ENCODE results near the gene UNKL. TPM values are rescaled to one million over a fixed set of nuclear protein-coding genes. Genes with fewer than 3 reads are reported as not detected.

Gene UNKL
- total RNA-seq, 3 donors from 2014 or later (not counting 1 experiment from before 2014, with no cell fraction given) = 114 to 130 (median 127) TPM

DNA sequence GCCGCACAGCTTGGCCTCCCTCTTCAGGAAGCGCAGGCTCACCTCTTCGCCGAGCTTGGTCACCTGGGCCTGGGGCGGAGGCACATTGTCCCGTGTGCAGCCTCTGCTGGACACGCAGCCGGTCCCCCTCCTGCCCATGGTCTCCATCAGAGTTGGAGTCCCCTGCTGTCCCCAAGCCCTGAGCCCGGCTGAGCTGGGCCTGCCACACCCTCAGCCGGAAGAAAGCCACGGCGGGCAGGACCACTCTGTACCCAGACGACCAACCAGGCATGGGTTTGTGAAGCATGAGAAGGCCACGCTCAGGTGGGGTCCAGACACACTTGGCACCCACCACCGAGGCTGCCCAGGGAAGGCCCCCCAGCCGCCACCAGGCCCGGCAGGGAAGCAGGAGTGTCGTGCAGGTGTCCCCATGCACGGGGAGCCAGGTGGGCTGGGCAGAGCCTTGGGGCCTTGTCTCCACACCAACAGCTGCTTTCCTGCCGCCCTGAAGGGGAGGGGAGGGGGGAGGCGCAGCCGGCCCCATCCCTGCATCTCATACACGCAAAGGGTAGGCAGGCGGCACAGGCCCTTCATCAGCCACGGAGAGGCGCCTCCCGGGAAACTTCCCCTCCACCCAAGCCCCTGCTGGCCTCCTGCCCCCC, 24.7 kb upstream of the UNKL start:
- WGBS (ENCODE audit: insufficient coverage) = 89% methylated on average over 22 of the region's 27 CpGs
- TF ChIP-seq, protein P1, sequence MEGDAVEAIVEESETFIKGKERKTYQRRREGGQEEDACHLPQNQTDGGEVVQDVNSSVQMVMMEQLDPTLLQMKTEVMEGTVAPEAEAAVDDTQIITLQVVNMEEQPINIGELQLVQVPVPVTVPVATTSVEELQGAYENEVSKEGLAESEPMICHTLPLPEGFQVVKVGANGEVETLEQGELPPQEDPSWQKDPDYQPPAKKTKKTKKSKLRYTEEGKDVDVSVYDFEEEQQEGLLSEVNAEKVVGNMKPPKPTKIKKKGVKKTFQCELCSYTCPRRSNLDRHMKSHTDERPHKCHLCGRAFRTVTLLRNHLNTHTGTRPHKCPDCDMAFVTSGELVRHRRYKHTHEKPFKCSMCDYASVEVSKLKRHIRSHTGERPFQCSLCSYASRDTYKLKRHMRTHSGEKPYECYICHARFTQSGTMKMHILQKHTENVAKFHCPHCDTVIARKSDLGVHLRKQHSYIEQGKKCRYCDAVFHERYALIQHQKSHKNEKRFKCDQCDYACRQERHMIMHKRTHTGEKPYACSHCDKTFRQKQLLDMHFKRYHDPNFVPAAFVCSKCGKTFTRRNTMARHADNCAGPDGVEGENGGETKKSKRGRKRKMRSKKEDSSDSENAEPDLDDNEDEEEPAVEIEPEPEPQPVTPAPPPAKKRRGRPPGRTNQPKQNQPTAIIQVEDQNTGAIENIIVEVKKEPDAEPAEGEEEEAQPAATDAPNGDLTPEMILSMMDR (IDR thresholded peaks at IDR 0.05) = no peak
- H3K27me3 Mint-ChIP-seq (ENCODE audit: low read depth in 2 of 2) = no peaks in the 10 kb centered on the region
- no peaks in the 10 kb centered on the region for H3K9me3 Mint-ChIP-seq
- Histone ChIP-seq H3K36me3 (ENCODE audit: control insufficient read depth, insufficient read depth, low read length) (no peaks in the 10 kb centered on the region), H3K27me3 (ENCODE audit: control insufficient read depth, insufficient read depth, low read length) (no peaks in the 10 kb centered on the region), H3K9me3 (ENCODE audit: control insufficient read depth, insufficient read depth, low read length) (no peaks in the 10 kb centered on the region), H3K27ac (ENCODE audit: low read length) (no peak overlapping the region), H3K4me1 (ENCODE audit: control insufficient read depth, insufficient read depth, low read length) (peaks cover under 1% of the 10 kb centered on the region), H3K4me3 (ENCODE audit: low read length) (no peak overlapping the region)
- no peaks in the 10 kb centered on the region for H3K4me1 Mint-ChIP-seq
- no peaks in the 10 kb centered on the region for H3K36me3 Mint-ChIP-seq
- ATAC-seq (no peak), DNase-seq (no peak)
- no peak overlapping the region for H3K4me3 Mint-ChIP-seq
- no peak overlapping the region for H3K27ac Mint-ChIP-seq
- intact Hi-C loops (cut with micrococcal nuclease) = no loop called here

DNA sequence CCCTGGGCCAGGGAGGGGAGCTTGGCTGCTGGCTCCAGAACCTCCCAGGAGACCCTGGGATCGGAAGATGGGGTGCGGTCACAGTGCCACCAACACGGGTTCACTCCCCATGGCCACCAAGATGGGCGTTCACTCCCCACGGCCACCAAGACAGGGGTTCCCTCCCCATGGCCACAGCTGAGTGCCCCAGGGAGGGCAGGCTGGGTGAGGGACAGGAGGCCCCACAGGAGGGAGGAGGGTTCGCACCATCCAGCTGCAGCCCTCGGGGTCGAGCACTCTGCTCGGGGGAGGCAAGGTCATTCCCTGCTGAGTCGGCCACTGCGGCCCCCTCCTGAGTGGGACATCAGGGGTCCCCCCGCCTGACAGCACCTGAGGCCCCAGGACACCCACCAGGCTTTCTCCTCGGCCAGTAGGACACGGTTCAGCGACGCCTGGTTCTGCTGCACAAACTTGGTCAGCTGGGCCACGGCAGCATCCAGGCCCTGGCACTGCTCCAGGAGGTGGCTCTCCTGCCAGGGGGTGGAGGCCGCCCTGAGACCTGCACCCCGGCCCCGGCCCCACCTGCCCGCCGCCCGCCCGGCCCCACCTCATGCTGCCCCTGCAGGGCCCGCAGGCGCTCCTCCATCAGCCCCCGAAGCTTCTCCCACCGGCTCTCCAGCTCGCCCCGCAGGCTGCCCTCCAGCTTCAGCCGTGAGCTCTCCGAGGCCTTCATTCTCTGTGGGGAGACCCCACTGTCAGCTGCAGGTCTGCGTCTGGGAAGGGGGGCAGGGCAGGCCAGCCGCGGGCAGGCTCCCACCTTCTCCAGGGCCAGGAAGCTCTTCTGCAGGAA, 23.9 kb upstream of the UNKL start:
- Histone ChIP-seq H3K27ac (ENCODE audit: low read length) (no peak overlapping the region), H3K4me3 (ENCODE audit: low read length) (no peak overlapping the region), H3K36me3 (ENCODE audit: control insufficient read depth, insufficient read depth, low read length) (no peaks in the 10 kb centered on the region), H3K9me3 (ENCODE audit: control insufficient read depth, insufficient read depth, low read length) (no peaks in the 10 kb centered on the region), H3K4me1 (ENCODE audit: control insufficient read depth, insufficient read depth, low read length) (peaks cover 6% of the 10 kb centered on the region), H3K27me3 (ENCODE audit: control insufficient read depth, insufficient read depth, low read length) (no peaks in the 10 kb centered on the region)
- WGBS (ENCODE audit: insufficient coverage) = 91% methylated on average over 35 of the region's 35 CpGs
- H3K27ac Mint-ChIP-seq = no peak overlapping the region
- ATAC-seq (no peak), DNase-seq (no peak)
- H3K4me1 Mint-ChIP-seq = no peaks in the 10 kb centered on the region
- no peak overlapping the region for H3K4me3 Mint-ChIP-seq
- H3K9me3 Mint-ChIP-seq = no peaks in the 10 kb centered on the region
- TF ChIP-seq, protein P1 (IDR thresholded peaks at IDR 0.05) = no peak
- no peaks in the 10 kb centered on the region for H3K36me3 Mint-ChIP-seq
- intact Hi-C loops (cut with micrococcal nuclease) = no loop called here
- H3K27me3 Mint-ChIP-seq (ENCODE audit: low read depth in 2 of 2) = no peaks in the 10 kb centered on the region

DNA sequence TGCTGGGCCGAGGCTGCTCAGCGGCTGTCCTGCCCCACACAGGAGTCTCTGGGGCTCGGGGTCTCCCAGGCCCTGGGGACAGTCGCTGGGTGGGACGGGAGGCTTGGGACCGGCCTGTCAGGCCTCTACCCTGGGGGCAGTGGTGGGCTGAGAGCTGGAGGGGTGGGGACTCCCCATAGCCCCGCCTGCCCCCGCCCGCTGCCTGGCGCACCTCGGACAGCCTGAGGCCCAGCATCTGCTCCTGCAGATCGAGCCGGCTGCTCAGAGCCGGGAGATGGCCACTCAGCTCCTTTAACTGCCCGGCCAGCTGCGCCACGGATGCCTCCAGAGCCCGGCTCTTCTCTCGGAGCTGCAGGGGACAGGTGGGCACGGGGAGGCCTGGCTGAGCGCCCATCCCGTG, 23.1 kb upstream of the UNKL start:
- no peak overlapping the region for H3K27ac Mint-ChIP-seq
- intact Hi-C loops (cut with micrococcal nuclease) = no loop called here
- no peaks in the 10 kb centered on the region for H3K9me3 Mint-ChIP-seq
- DNase-seq (no peak), ATAC-seq (no peak)
- Histone ChIP-seq H3K4me1 (ENCODE audit: control insufficient read depth, insufficient read depth, low read length) (peaks cover 15% of the 10 kb centered on the region), H3K27ac (ENCODE audit: low read length) (no peak overlapping the region), H3K36me3 (ENCODE audit: control insufficient read depth, insufficient read depth, low read length) (no peaks in the 10 kb centered on the region), H3K27me3 (ENCODE audit: control insufficient read depth, insufficient read depth, low read length) (no peaks in the 10 kb centered on the region), H3K4me3 (ENCODE audit: low read length) (no peak overlapping the region), H3K9me3 (ENCODE audit: control insufficient read depth, insufficient read depth, low read length) (no peaks in the 10 kb centered on the region)
- no peaks in the 10 kb centered on the region for H3K27me3 Mint-ChIP-seq (ENCODE audit: low read depth in 2 of 2)
- H3K36me3 Mint-ChIP-seq = no peaks in the 10 kb centered on the region
- H3K4me1 Mint-ChIP-seq = no peaks in the 10 kb centered on the region
- H3K4me3 Mint-ChIP-seq = no peak overlapping the region
- 95% methylated on average over 22 of the region's 22 CpGs for WGBS (ENCODE audit: insufficient coverage)
- TF ChIP-seq, protein P1 (IDR thresholded peaks at IDR 0.05) = no peak
